Choroid plexus epithelial cell (primary cell): Measurements from ENCODE around the gene CDK5.

Experiments
- DNase-seq: peaks from one replicate; pipeline ENCODE4 v3.0.0-alpha.2; 2010; ENCODE audit warnings: low read depth
- H3K4me3 ChIP-seq: 2 replicates; pipeline ENCODE4 v1.5.1; 2011; ENCODE audit warnings: low read depth, mild to moderate bottlenecking, control low read depth, low read length, moderate library complexity
- TF ChIP-seq, protein P1 (sequence below): conservative IDR thresholded peaks from 2 replicates; pipeline ENCODE4 v1.5.1; 2011; ENCODE audit warnings: low read depth, mild to moderate bottlenecking, control low read depth, inconsistent platforms, low read length, moderate library complexity

CDK5 gene

DNA sequence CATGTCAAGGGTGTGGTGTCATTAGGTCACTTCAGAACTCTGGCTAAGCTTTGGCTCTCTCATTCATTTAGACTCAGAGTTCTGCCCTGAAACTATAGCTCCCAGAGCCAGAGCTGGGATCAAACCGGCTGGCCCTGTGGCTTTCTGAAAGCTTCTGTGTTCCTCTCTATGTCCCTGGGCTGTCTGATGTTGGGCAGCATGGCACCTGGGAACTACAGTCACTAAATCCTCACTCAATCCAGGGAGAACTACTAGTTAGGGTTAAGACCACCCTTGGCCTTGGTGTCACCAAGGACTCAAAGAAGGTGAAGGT lies 46.6 kb downstream of the CDK5 start:
- TF ChIP-seq, protein P1, sequence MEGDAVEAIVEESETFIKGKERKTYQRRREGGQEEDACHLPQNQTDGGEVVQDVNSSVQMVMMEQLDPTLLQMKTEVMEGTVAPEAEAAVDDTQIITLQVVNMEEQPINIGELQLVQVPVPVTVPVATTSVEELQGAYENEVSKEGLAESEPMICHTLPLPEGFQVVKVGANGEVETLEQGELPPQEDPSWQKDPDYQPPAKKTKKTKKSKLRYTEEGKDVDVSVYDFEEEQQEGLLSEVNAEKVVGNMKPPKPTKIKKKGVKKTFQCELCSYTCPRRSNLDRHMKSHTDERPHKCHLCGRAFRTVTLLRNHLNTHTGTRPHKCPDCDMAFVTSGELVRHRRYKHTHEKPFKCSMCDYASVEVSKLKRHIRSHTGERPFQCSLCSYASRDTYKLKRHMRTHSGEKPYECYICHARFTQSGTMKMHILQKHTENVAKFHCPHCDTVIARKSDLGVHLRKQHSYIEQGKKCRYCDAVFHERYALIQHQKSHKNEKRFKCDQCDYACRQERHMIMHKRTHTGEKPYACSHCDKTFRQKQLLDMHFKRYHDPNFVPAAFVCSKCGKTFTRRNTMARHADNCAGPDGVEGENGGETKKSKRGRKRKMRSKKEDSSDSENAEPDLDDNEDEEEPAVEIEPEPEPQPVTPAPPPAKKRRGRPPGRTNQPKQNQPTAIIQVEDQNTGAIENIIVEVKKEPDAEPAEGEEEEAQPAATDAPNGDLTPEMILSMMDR: no peak
- no peak overlapping the region for H3K4me3 ChIP-seq
- DNase-seq: no peak

DNA sequence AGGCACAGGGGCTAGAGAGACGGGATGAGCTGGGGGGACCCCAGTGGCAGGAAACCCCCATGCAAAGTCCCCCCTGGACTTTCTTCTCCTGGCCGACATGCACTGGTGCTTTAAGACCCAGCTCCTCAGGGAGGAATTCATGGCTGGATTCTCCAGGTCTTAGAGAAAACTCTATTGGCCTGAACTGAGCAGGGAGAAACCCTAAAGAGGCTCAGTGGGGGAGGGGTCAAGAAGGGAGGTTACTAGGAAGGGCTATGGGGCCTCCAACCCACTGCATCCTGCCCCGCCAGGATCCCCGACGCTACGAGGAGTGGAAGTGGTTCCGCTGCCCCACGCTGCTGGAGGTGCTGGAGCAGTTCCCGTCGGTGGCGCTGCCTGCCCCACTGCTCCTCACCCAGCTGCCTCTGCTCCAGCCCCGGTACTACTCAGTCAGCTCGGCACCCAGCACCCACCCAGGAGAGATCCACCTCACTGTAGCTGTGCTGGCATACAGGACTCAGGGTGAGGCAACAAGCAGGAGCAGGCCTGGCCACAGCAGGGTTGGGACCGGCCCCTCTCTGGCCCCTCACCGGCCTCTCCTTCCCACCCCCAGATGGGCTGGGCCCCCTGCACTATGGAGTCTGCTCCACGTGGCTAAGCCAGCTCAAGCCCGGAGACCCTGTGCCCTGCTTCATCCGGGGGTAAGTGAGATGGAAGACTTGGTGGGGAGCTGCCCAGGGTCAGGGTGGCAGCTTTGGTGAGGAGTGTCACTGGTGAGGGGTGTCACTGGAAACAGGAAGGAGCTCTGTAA lies 47.2 kb downstream of the CDK5 start:
- H3K4me3 ChIP-seq: peak overlapping the region; percentile 22
- peak; percentile 56 for DNase-seq
- TF ChIP-seq, protein P1: no peak

GRCh38 chr7:151010037-151010306 lies 47.7 kb downstream of the CDK5 start:
- TF ChIP-seq, protein P1: no peak
- DNase-seq: no peak
- H3K4me3 ChIP-seq: no peak overlapping the region

DNA sequence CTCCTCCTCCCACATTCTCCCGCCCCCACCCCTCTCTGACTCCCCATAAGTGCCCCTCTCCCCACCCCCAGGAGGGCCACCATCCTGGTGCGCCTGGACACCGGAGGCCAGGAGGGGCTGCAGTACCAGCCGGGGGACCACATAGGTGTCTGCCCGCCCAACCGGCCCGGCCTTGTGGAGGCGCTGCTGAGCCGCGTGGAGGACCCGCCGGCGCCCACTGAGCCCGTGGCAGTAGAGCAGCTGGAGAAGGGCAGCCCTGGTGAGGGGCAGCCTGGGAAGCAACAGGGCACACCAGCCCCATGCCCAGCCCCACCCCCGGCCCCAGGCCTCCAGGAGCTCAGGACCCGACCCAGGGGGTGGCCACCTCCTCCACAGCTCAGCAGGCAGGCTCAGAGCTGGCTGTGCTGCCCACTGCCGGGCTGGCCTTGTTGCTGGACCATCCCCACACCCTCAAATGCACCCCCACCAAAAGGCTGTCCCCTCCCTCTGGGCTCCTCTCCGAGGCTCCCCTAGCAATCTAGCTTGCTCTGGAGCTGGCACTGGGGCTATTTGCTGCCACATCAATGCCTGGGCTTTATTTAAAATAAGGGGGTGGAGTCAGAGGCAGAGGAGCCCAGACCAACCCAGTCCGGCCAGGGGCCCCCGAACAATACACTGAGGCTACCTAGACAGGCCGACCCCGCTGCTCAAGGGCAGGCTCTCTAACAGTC lies 48.2 kb downstream of the CDK5 start:
- TF ChIP-seq, protein P1: no peak
- DNase-seq: no peak
- H3K4me3 ChIP-seq: no peak overlapping the region

DNA sequence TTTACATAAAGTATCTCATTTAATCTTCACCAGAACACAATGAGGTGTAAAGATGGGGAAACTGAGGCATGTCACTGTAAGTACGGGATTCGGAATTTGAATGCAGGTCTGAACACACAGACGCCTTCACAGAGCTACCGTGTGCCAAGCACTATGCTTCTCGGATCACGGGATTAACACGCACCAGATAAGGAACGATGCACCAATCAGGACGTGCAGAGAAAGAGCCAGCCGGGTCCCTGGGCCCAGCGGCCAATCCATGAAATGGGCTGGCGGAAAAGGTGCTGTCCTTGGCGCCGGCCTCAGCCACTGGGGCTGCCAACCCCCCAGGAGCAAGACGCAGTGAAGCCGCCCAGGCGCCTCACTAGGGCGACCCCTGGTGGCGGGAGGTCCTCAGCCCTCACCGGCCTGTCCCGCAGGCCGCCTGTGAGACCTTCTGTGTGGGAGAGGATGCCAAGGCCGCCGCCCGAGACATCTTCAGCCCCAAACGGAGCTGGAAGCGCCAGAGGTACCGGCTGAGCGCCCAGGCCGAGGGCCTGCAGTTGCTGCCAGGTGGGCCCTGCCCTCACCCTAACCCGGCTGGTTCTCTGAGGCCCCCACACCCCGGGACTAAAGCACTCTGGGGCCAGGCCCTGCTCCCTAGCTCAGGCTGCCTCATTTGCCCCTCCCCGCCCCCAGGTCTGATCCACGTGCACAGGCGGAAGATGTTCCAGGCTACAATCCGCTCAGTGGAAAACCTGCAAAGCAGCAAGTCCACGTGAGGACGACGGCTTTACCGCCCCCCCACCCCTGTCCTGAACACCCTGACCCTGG lies 49.0 kb downstream of the CDK5 start:
- peak; percentile 46 for DNase-seq
- TF ChIP-seq, protein P1: peak; percentile 74
- H3K4me3 ChIP-seq: peak overlapping the region; percentile 28

DNA sequence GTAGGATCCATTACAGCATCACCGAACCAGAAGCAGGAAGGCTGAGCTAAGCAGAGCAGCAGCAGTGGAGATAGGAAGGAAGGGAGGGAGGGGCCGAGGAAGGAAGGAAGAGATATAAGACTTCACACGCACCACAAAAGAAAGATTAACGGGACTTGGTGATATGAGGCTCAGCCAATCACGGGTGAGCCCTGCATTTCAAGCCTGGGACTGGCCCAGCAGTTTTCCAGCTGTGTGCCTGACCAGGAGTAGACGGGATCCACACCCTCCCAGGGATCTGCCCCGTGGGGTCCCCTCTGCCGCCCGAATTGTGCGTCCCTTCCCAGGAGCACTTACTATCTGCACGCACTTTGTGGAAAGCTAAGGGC lies 49.6 kb downstream of the CDK5 start:
- no peak overlapping the region for H3K4me3 ChIP-seq
- TF ChIP-seq, protein P1: no peak
- DNase-seq: peak; percentile 13
